DOHH2 (cell line): Measurements from ENCODE around the gene KPNB1.

ENCODE experiments used
- CTCF ChIP-seq: fragments of 200-600 bp; sonication (generic); IDR thresholded peaks from one replicate; pipeline ENCODE4 v1.5.1; 2014; ENCODE audit warnings: antibody characterized with exemption, mild to moderate bottlenecking, low read depth, low read length; ENCODE audit not compliant: poor library complexity, severe bottlenecking
- EZH2phosphoT487 ChIP-seq: fragments of 200-600 bp; sonication (generic); IDR thresholded peaks from 2 replicates; pipeline ENCODE4 v1.6.1; 2017; ENCODE audit warnings: borderline replicate concordance, mild to moderate bottlenecking, antibody characterized with exemption, low read length, moderate library complexity, mixed read lengths

- TF ChIP-seq CTCF (no peak), EZH2phosphoT487 (no peak)
Measured at GRCh38 chr17:47724705-47725104, 75.0 kb downstream of the KPNB1 start.
